Vagina (tissue), 2 donors: ENCODE data around the gene ITPR1. TPM values are rescaled to one million over a fixed set of nuclear protein-coding genes. Genes with fewer than 3 reads are reported as not detected.

Experiments
- DNase-seq, 2 donors: peaks; one replicate each; pipeline ENCODE4 v3.0.0-alpha.2; 2017; ENCODE audit errors: extremely low spot score in 2 of 2
- H3K27ac ChIP-seq: fragments of 200-600 bp; sonication (generic); one replicate; pipeline ENCODE4 v1.5.1; 2019
- H3K27me3 ChIP-seq: fragments of 200-600 bp; sonication (generic); one replicate; pipeline ENCODE4 v1.5.1; 2019
- H3K36me3 ChIP-seq, 2 donors: fragments of 200-600 bp; sonication (generic); one replicate each; pipeline ENCODE4 v1.5.1; 2017 to 2019
- H3K4me1 ChIP-seq: fragments of 200-600 bp; sonication (generic); one replicate; pipeline ENCODE4 v1.5.1; 2019
- H3K4me3 ChIP-seq, 2 donors: fragments of 200-600 bp; sonication (generic); 1 replicate in 1 of 2; 2 replicates in 1 of 2; pipeline ENCODE4 v1.5.1; 2016 to 2019
- H3K9me3 ChIP-seq: fragments of 200-600 bp; sonication (generic); one replicate; pipeline ENCODE4 v1.5.1; 2019
- CTCF ChIP-seq, 3 experiments: fragments of 450-650 bp in 2 of 3; fragments of 200-600 bp in 1 of 3; sonication (generic) in 1 of 3; IDR thresholded peaks; one replicate each; pipeline ENCODE4 v1.5.1; 2017 to 2019; ENCODE audit warnings: antibody characterized with exemption in 3 of 3, mild to moderate bottlenecking in 2 of 3, moderate library complexity in 2 of 3
- POLR2A ChIP-seq, 2 donors: fragments of 450-650 bp; IDR thresholded peaks; one replicate each; pipeline ENCODE4 v1.6.1; 2017; ENCODE audit warnings: antibody characterized with exemption in 2 of 2, mild to moderate bottlenecking in 2 of 2, moderate library complexity in 2 of 2
- POLR2AphosphoS5 ChIP-seq, 2 donors: sonication (generic); formaldehyde crosslinking; IDR thresholded peaks; one replicate each; pipeline ENCODE4 v1.9.0; 2017; ENCODE audit warnings: antibody characterized with exemption in 2 of 2, mild to moderate bottlenecking in 2 of 2, low read depth in 1 of 2; ENCODE audit not compliant: insufficient read depth in 1 of 2
- intact Hi-C: fragments of 100-400 bp; cut with DNase I; formaldehyde crosslinking; loops from one replicate; pipeline ENCODE4 v1.15.1; 2023
- total RNA-seq: library from RNA; depleted of rRNA; stranded (reverse); fragments of >200 nt; gene quantifications from one replicate; pipeline ENCODE4 v1.2.3, GENCODE V29; 2016

The ITPR1 gene
- total RNA-seq, 1 donor from 2014 or later: 108 TPM

- no peak for DNase-seq
- Histone ChIP-seq H3K4me3 (no peak overlapping the region), H3K27ac (no peak overlapping the region), H3K36me3 (no peaks in the 10 kb centered on the region), H3K4me1 (peaks cover 9% of the 10 kb centered on the region), H3K9me3 (no peaks in the 10 kb centered on the region), H3K27me3 (no peaks in the 10 kb centered on the region)
- no peak for TF ChIP-seq POLR2AphosphoS5 (IDR thresholded peaks at IDR 0.05; ENCODE audit: insufficient read depth in 1 of 2, low read depth in 1 of 2)
- no peak for TF ChIP-seq CTCF (IDR thresholded peaks at IDR 0.05)
- no peak for TF ChIP-seq POLR2A (IDR thresholded peaks at IDR 0.05)
- intact Hi-C loops: no loop called here
These were observed 30.6 kb upstream of the ITPR1 start for GRCh38 chr3:4462369-4463040.

- H3K9me3 ChIP-seq: no peaks in the 10 kb centered on the region
- H3K27ac ChIP-seq: no peak overlapping the region
- H3K27me3 ChIP-seq: no peaks in the 10 kb centered on the region
- no peak for DNase-seq
- peaks cover 9% of the 10 kb centered on the region for H3K4me1 ChIP-seq
- no peak overlapping the region for H3K4me3 ChIP-seq
- no peaks in the 10 kb centered on the region for H3K36me3 ChIP-seq
- intact Hi-C loops: no loop called here
- no peak for TF ChIP-seq CTCF (IDR thresholded peaks at IDR 0.05)
These were observed 28.6 kb upstream of the ITPR1 start for GRCh38 chr3:4464576-4464975.

GRCh38 chr3:4466741-4467521 lies 26.2 kb upstream of the ITPR1 start, which contains the start of gene SUMF1:
Gene SUMF1 (minus strand): TSS chr3:4467269. CDS start chr3:4467245, 24 bp downstream.
- Histone ChIP-seq H3K9me3 (no peaks in the 10 kb centered on the region), H3K4me3 (peak within 1 kb of the TSS; percentile 68 to 95), H3K27ac (peak within 1 kb of the TSS; percentile 77), H3K4me1 (peaks cover 9% of the 10 kb centered on the region), H3K27me3 (no peaks in the 10 kb centered on the region), H3K36me3 (no peaks in the 10 kb centered on the region)
- peak in 1 of 2 donors; percentile 88 for DNase-seq
- intact Hi-C loops: no loop called here
- TF ChIP-seq CTCF (IDR thresholded peaks at IDR 0.05) (no peak), POLR2AphosphoS5 (IDR thresholded peaks at IDR 0.05; ENCODE audit: insufficient read depth in 1 of 2, low read depth in 1 of 2) (peak; percentile 83 to 85), POLR2A (IDR thresholded peaks at IDR 0.05) (no peak)

GRCh38 chr3:4467522-4467867 lies 25.7 kb upstream of the ITPR1 start:
- intact Hi-C loops: no loop called here
- TF ChIP-seq CTCF (IDR thresholded peaks at IDR 0.05): no peak
- TF ChIP-seq POLR2A (IDR thresholded peaks at IDR 0.05): no peak
- Histone ChIP-seq H3K4me1 (peaks cover 9% of the 10 kb centered on the region), H3K27ac (peak overlapping the region; percentile 77), H3K36me3 (no peaks in the 10 kb centered on the region), H3K4me3 (peak overlapping the region; percentile 68 to 95), H3K27me3 (no peaks in the 10 kb centered on the region), H3K9me3 (no peaks in the 10 kb centered on the region)
- no peak for DNase-seq

GRCh38 chr3:4471907-4472306 lies 21.2 kb upstream of the ITPR1 start:
- DNase-seq: no peak
- no peaks in the 10 kb centered on the region for H3K36me3 ChIP-seq
- H3K9me3 ChIP-seq: no peaks in the 10 kb centered on the region
- H3K4me3 ChIP-seq: no peak overlapping the region
- TF ChIP-seq POLR2A (IDR thresholded peaks at IDR 0.05): no peak
- TF ChIP-seq POLR2AphosphoS5 (IDR thresholded peaks at IDR 0.05; ENCODE audit: insufficient read depth in 1 of 2, low read depth in 1 of 2): no peak
- TF ChIP-seq CTCF (IDR thresholded peaks at IDR 0.05): no peak
- intact Hi-C loops: no loop called here
- no peaks in the 10 kb centered on the region for H3K27me3 ChIP-seq
- no peak overlapping the region for H3K27ac ChIP-seq
- no peaks in the 10 kb centered on the region for H3K4me1 ChIP-seq
